ENCODE results near the gene SHISA2. TPM values are rescaled to one million over a fixed set of nuclear protein-coding genes. Genes with fewer than 3 reads are reported as not detected.

The SHISA2 gene
- total and polyA plus RNA-seq, 2 of the 8 experiments (the other 6 are each of a cell fraction or from before 2014, with no cell fraction given) = 10.2 to 23.8 TPM

DNA sequence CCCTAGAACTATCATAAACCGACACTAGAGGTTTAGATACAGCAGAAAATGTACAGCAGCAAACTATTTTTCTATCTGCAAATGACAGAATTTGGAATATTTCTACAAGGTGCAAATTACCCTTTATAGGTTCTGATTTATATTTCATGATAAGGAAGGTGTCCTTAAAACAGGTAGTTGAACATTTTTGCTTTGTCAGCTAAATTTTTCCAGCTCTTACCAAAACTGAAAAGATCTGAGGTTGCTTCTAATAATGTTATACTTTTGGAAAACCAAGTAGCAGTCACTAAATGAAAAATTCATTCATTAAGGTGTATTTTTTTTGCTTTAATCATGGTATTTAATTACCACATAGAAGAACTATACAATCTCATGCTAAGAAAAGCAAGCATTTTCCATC is 9.0 kb downstream of the SHISA2 start:
- no peak overlapping the region for H3K23ac ChIP-seq (ENCODE audit: insufficient read length)
- no peaks in the 10 kb centered on the region; a peak in 1 of 7 replicates for H3K27me3 ChIP-seq (replicated peaks in 1 of 4; ENCODE audit: control insufficient read depth in 3 of 4, extremely low read depth in 1 of 4, insufficient read depth in 3 of 4, low read length in 3 of 4)
- 91% methylated on average over 1 of the region's 1 CpG; no CpG with 5 or more reads in 1 of the 2 experiments for WGBS, 2 experiments (ENCODE audit: extremely low coverage in 1 of 2, insufficient coverage in 1 of 2, insufficient read length in 1 of 2, insufficient replicate concordance in 2 of 2, low coverage in 1 of 2, low lambda C conversion rate in 2 of 2, missing lambda C conversion rate in 1 of 2)
- H3K18ac ChIP-seq (ENCODE audit: extremely low read depth, low read length) = no peak overlapping the region
- H3K27ac ChIP-seq (ENCODE audit: low read depth, low read length) = no peak overlapping the region
- no peak overlapping the region for H3K4me2 ChIP-seq (ENCODE audit: insufficient read depth in 1 of 2, low read depth in 2 of 2, low read length in 2 of 2)
- TF ChIP-seq HDAC2 (IDR thresholded peaks at IDR 0.05; ENCODE audit: borderline replicate concordance in 1 of 2, low read depth in 2 of 2, low read length in 2 of 2) (no peak), MAFK (IDR thresholded peaks at IDR 0.05; ENCODE audit: low read depth, low read length) (peak; percentile 90)
- H3K9me3 ChIP-seq (ENCODE audit: insufficient read depth in 2 of 2, low read depth in 1 of 2, low read length in 1 of 2) = no peaks in the 10 kb centered on the region
- no peak overlapping the region for H3K9ac ChIP-seq (replicated peaks in 1 of 4; ENCODE audit: extremely low read depth in 1 of 4, low read depth in 3 of 4, low read length in 3 of 4)
- peaks cover 0 to 5% of the 10 kb centered on the region in 2 experiments for H4K20me1 ChIP-seq (replicated peaks in 1 of 2; ENCODE audit: control insufficient read depth in 1 of 2, insufficient read depth in 2 of 2, low read length in 2 of 2)
- no peaks in the 10 kb centered on the region for H3K79me1 ChIP-seq (ENCODE audit: low read depth, low read length)
- ChIA-PET POLR2A (ENCODE audit: partially characterized antibody) (interaction anchor here (0.6 kb wide), 1 partner anchor 1344 kb away, joined by 3 read pairs; no protein-coding TSS in a partner anchor), CTCF (ENCODE audit: partially characterized antibody) (interaction anchor here (0.7 to 1.2 kb wide), 2 partner anchors 25 to 163 kb away, joined by 3 to 4 read pairs; no protein-coding TSS in a partner anchor)
- no peak overlapping the region for H4K91ac ChIP-seq (replicated peaks; ENCODE audit: insufficient read length, low read length)
- H3K4me3 ChIP-seq (ENCODE audit: extremely low read depth in 1 of 4, insufficient read depth in 2 of 4, low read depth in 3 of 4, low read length in 4 of 4) = no peak overlapping the region
- H2BK20ac ChIP-seq (ENCODE audit: low read length) = no peak overlapping the region
- H3K4ac ChIP-seq (replicated peaks; ENCODE audit: insufficient read length, low read depth, low read length) = no peak overlapping the region
- no peaks in the 10 kb centered on the region for H3K23me2 ChIP-seq (ENCODE audit: low read depth, low read length)
- H2BK12ac ChIP-seq (ENCODE audit: low read depth, low read length) = no peak overlapping the region
- no peak overlapping the region for H2AFZ ChIP-seq (ENCODE audit: low read length)
- H3K4me1 ChIP-seq (replicated peaks in 1 of 4; ENCODE audit: control insufficient read depth in 3 of 4, insufficient read depth in 4 of 4, low read length in 3 of 4) = peaks cover 0 to 2% (median 0%) of the 10 kb centered on the region in 4 experiments; a peak in 1 of 7 replicates
- FAIRE-seq = no peak
- no peak overlapping the region for H2BK120ac ChIP-seq (replicated peaks; ENCODE audit: low read depth, low read length)
- no peak for DNase-seq (ENCODE audit: low read depth in 1 of 2, low spot score in 2 of 2)
- H4K5ac ChIP-seq (ENCODE audit: insufficient read length, low read depth, low read length) = no peak overlapping the region
- H3K36me3 ChIP-seq (ENCODE audit: control insufficient read depth in 2 of 4, insufficient read depth in 4 of 4, low read length in 3 of 4) = peaks cover 2 to 9% (median 6%) of the 10 kb centered on the region in 4 experiments; a peak in 5 of 8 replicates
- H2BK5ac ChIP-seq (ENCODE audit: low read depth, low read length) = no peak overlapping the region
- H3K79me2 ChIP-seq (ENCODE audit: control insufficient read depth in 1 of 2, insufficient read depth in 2 of 2, low read length in 2 of 2) = no peaks in the 10 kb centered on the region
- no peak overlapping the region for H3K56ac ChIP-seq (replicated peaks; ENCODE audit: insufficient read length, low read depth, low read length)
- no peak overlapping the region for H4K8ac ChIP-seq (ENCODE audit: extremely low read depth, insufficient read depth, low read length)
- no peak overlapping the region for H3K14ac ChIP-seq (ENCODE audit: insufficient read length)
- H2AK5ac ChIP-seq (ENCODE audit: low read depth, low read length) = no peak overlapping the region
- no peak overlapping the region for H2BK15ac ChIP-seq (ENCODE audit: low read length)
